HepG2 (cell line): ENCODE measurements around the gene ZMIZ1. TPM values are rescaled to one million over a fixed set of nuclear protein-coding genes. Genes with fewer than 3 reads are reported as not detected.

Experiments used
- ELF1 ChIP-seq: sonication (generic); formaldehyde crosslinking; IDR thresholded peaks from 2 replicates; pipeline ENCODE4 v1.4.0; 2020; ENCODE audit warnings: missing genetic modification reagents
- HBP1 ChIP-seq: IDR thresholded peaks from 2 replicates; pipeline ENCODE4 v1.6.1; 2016; ENCODE audit warnings: low read depth, control low read depth
- HINFP ChIP-seq: sonication (generic); formaldehyde crosslinking; IDR thresholded peaks from 2 replicates; pipeline ENCODE4 v1.4.0; 2020; ENCODE audit warnings: low read depth, mild to moderate bottlenecking, missing genetic modification reagents
- MEF2D ChIP-seq: sonication (generic); formaldehyde crosslinking; IDR thresholded peaks from 2 replicates; pipeline ENCODE4 v1.5.1; 2020; ENCODE audit warnings: mild to moderate bottlenecking, missing genetic modification reagents
- NFE2L1 ChIP-seq: sonication (generic); formaldehyde crosslinking; IDR thresholded peaks from 2 replicates; pipeline ENCODE4 v1.4.0; 2020; ENCODE audit warnings: missing genetic modification reagents, mild to moderate bottlenecking, borderline replicate concordance
- TCF12 ChIP-seq, 2 experiments: fragments of 450-650 bp in 1 of 2; sonication (generic) in 1 of 2; formaldehyde crosslinking in 1 of 2; IDR thresholded peaks; 2 replicates each; pipeline versions ENCODE4 v1.6.1 to v1.8.0; 2017 to 2022; ENCODE audit warnings: antibody characterized with exemption in 1 of 2, mild to moderate bottlenecking in 1 of 2, missing genetic modification reagents in 1 of 2, moderate library complexity in 1 of 2
- TRIM22 ChIP-seq: fragments of 450-650 bp; IDR thresholded peaks from 2 replicates; pipeline ENCODE4 v1.6.1; 2017
- ZBTB2 ChIP-seq: sonication (generic); formaldehyde crosslinking; IDR thresholded peaks from 2 replicates; pipeline ENCODE4 v1.8.0; 2022; ENCODE audit warnings: low read depth, missing genetic modification reagents
- ZBTB44 ChIP-seq: sonication (generic); formaldehyde crosslinking; IDR thresholded peaks from 2 replicates; pipeline ENCODE4 v1.4.0; 2020; ENCODE audit warnings: missing genetic modification reagents
- ZMYM2 ChIP-seq: sonication (generic); formaldehyde crosslinking; IDR thresholded peaks from 2 replicates; pipeline ENCODE4 v1.8.0; 2022; ENCODE audit warnings: mild to moderate bottlenecking, missing genetic modification reagents
- ZNF687 ChIP-seq: sonication (generic); formaldehyde crosslinking; IDR thresholded peaks from 2 replicates; pipeline ENCODE4 v1.5.1; 2020; ENCODE audit warnings: mild to moderate bottlenecking, missing genetic modification reagents, moderate library complexity
- ZNF740 ChIP-seq: sonication (generic); formaldehyde crosslinking; IDR thresholded peaks from 2 replicates; pipeline ENCODE4 v1.4.0; 2020; ENCODE audit warnings: missing genetic modification reagents
- polyA plus RNA-seq, 8 experiments: library from polyadenylated mRNA; depleted of rRNA in 3 of 8; stranded (reverse) in 7 of 8; unstranded in 1 of 8; fragments of >200 nt; fragmentation: Illumina TruSeq in 4 of 8; extraction: Trizol in 4 of 8; gene quantifications; 2 replicates each; pipeline versions ENCODE4 v1.2.1 to v1.2.3, GENCODE V29; 2011 to 2016; ENCODE audit warnings: low read depth in 4 of 8, missing spikeins in 1 of 8, mixed read lengths in 1 of 8; ENCODE audit not compliant: insufficient read depth in 1 of 8
- total RNA-seq, 5 experiments: library from RNA; depleted of rRNA; stranded (reverse); fragments of >200 nt; fragmentation: Illumina TruSeq; extraction: Trizol; gene quantifications; 2 replicates each; pipeline ENCODE4 v1.2.3, GENCODE V29; 2016; ENCODE audit warnings: low read depth in 1 of 5

The ZMIZ1 gene
- total and polyA plus RNA-seq, 2 of the 13 experiments (the other 11 are each of a cell fraction or from before 2014, with no cell fraction given), result 5.3 to 10.2 TPM

GRCh38 chr10:79093658-79094411, 25.1 kb downstream of the ZMIZ1 start (continued):
- TF ChIP-seq TCF12 (IDR thresholded peaks at IDR 0.05) (no peak), TCF12 (CRISPR knock-in tag; IDR thresholded peaks at IDR 0.05) (no peak), ZBTB2 (no peak), HBP1 (CRISPR knock-in tag) (no peak), NFE2L1 (CRISPR knock-in tag) (no peak), ZNF740 (CRISPR knock-in tag) (no peak), ZNF687 (CRISPR knock-in tag) (peak; percentile 94), TRIM22 (no peak), MEF2D (CRISPR knock-in tag) (peak; percentile 77), ELF1 (CRISPR knock-in tag) (peak; percentile 35; the same call in 1 of the 2 replicates), HINFP (CRISPR knock-in tag) (no peak), ZMYM2 (CRISPR knock-in tag) (no peak; the same call in 1 of the 2 replicates), ZBTB44 (CRISPR knock-in tag) (no peak)
